Osteoblast (primary cell): ENCODE data around the gene AKAP12. TPM values are rescaled to one million over a fixed set of nuclear protein-coding genes. Genes with fewer than 3 reads are reported as not detected.

Experiments
- DNase-seq: peaks from one replicate; pipeline ENCODE4 v3.0.0; 2011; ENCODE audit warnings: low spot score, mixed read lengths; ENCODE audit not compliant: insufficient read length; ENCODE audit errors: missing footprints
- H2AFZ ChIP-seq: 2 replicates; pipeline ENCODE4 v1.6.0; 2011; ENCODE audit warnings: mild to moderate bottlenecking, low read length
- H3K27ac ChIP-seq: 2 replicates; pipeline ENCODE4 v1.5.1; 2011; ENCODE audit warnings: mild to moderate bottlenecking, low read depth, low read length, moderate library complexity
- H3K27me3 ChIP-seq: 2 replicates; pipeline ENCODE4 v1.6.0; 2012; ENCODE audit warnings: mild to moderate bottlenecking, control low read depth, inconsistent platforms, low read length, moderate library complexity; ENCODE audit not compliant: insufficient read depth
- H3K36me3 ChIP-seq: 2 replicates; pipeline ENCODE4 v1.5.1; 2011; ENCODE audit warnings: mild to moderate bottlenecking, low read length, control low read depth, moderate library complexity; ENCODE audit not compliant: insufficient read depth
- H3K4me1 ChIP-seq: 2 replicates; pipeline ENCODE4 v1.5.1; 2011; ENCODE audit warnings: mild to moderate bottlenecking, low read length, control low read depth, moderate library complexity; ENCODE audit not compliant: insufficient read depth
- H3K4me2 ChIP-seq: 2 replicates; pipeline ENCODE4 v1.6.0; 2011; ENCODE audit warnings: mild to moderate bottlenecking, low read length; ENCODE audit not compliant: insufficient read depth
- H3K4me3 ChIP-seq: fragments of 200-600 bp; sonication (generic); 3 replicates; pipeline ENCODE4 v1.5.1; 2012; ENCODE audit warnings: mild to moderate bottlenecking, low read length, inconsistent platforms; ENCODE audit not compliant: insufficient read depth
- H3K79me2 ChIP-seq: 2 replicates; pipeline ENCODE4 v1.6.0; 2012; ENCODE audit warnings: mild to moderate bottlenecking, low read length, control low read depth, inconsistent platforms; ENCODE audit not compliant: insufficient read depth
- H3K9me3 ChIP-seq: 2 replicates; pipeline ENCODE4 v1.5.1; 2011; ENCODE audit warnings: low read depth, low read length, control low read depth
- H4K20me1 ChIP-seq: 2 replicates; pipeline ENCODE4 v1.6.0; 2012; ENCODE audit warnings: mild to moderate bottlenecking, low read length, control low read depth; ENCODE audit not compliant: insufficient read depth
- CTCF ChIP-seq: IDR thresholded peaks from 2 replicates; pipeline ENCODE4 v1.5.1; 2011; ENCODE audit warnings: mild to moderate bottlenecking, low read depth, low read length, moderate library complexity; ENCODE audit errors: extremely low read depth
- total RNA-seq: library from RNA; depleted of rRNA; stranded (reverse); fragments of >200 nt; gene quantifications from 2 replicates; pipeline ENCODE4 v1.2.3, GENCODE V29; 2012

AKAP12 gene
- total RNA-seq, 1 donor = 67.3 TPM

- no peak for TF ChIP-seq CTCF
These were observed 10.1 kb upstream of the AKAP12 start for GRCh38 chr6:151229401-151230276.

GRCh38 chr6:151230277-151230577 lies 9.5 kb upstream of the AKAP12 start:
- H3K4me2 ChIP-seq = no peak overlapping the region
- TF ChIP-seq CTCF = no peak
- H3K27me3 ChIP-seq = no peaks in the 10 kb centered on the region
- no peaks in the 10 kb centered on the region for H3K36me3 ChIP-seq
- H3K4me3 ChIP-seq = no peak overlapping the region
- no peak overlapping the region for H2AFZ ChIP-seq
- H3K79me2 ChIP-seq = no peaks in the 10 kb centered on the region
- H3K27ac ChIP-seq = no peak overlapping the region
- H3K4me1 ChIP-seq = no peaks in the 10 kb centered on the region
- no peak for DNase-seq
- H3K9me3 ChIP-seq = no peaks in the 10 kb centered on the region
- no peaks in the 10 kb centered on the region for H4K20me1 ChIP-seq

More at GRCh38 chr6:151229401-151230276, 10.1 kb upstream of the AKAP12 start:
- H3K36me3 ChIP-seq = no peaks in the 10 kb centered on the region
- no peaks in the 10 kb centered on the region for H3K9me3 ChIP-seq
- no peaks in the 10 kb centered on the region for H4K20me1 ChIP-seq
- no peaks in the 10 kb centered on the region for H3K4me1 ChIP-seq
- no peak overlapping the region for H3K27ac ChIP-seq
- no peaks in the 10 kb centered on the region for H3K79me2 ChIP-seq
- no peak overlapping the region for H3K4me2 ChIP-seq
- no peak overlapping the region for H2AFZ ChIP-seq
- H3K27me3 ChIP-seq = no peaks in the 10 kb centered on the region
- no peak overlapping the region for H3K4me3 ChIP-seq
- DNase-seq = no peak

GRCh38 chr6:151232899-151233298 lies 6.9 kb upstream of the AKAP12 start:
- no peaks in the 10 kb centered on the region for H3K9me3 ChIP-seq
- no peaks in the 10 kb centered on the region for H3K27me3 ChIP-seq
- no peak overlapping the region for H3K4me2 ChIP-seq
- TF ChIP-seq CTCF = no peak
- H3K4me1 ChIP-seq = no peaks in the 10 kb centered on the region
- H3K4me3 ChIP-seq = no peak overlapping the region
- DNase-seq = no peak
- no peak overlapping the region for H2AFZ ChIP-seq
- H3K27ac ChIP-seq = no peak overlapping the region
- no peaks in the 10 kb centered on the region for H3K36me3 ChIP-seq
- H4K20me1 ChIP-seq = no peaks in the 10 kb centered on the region
- H3K79me2 ChIP-seq = no peaks in the 10 kb centered on the region

GRCh38 chr6:151233731-151234130 lies 6.0 kb upstream of the AKAP12 start:
- no peaks in the 10 kb centered on the region for H4K20me1 ChIP-seq

More at GRCh38 chr6:151233731-151234130, 6.0 kb upstream of the AKAP12 start:
- no peaks in the 10 kb centered on the region for H3K27me3 ChIP-seq
- H3K27ac ChIP-seq = no peak overlapping the region
- no peak for DNase-seq
- no peaks in the 10 kb centered on the region for H3K4me1 ChIP-seq
- TF ChIP-seq CTCF = no peak
- no peaks in the 10 kb centered on the region for H3K36me3 ChIP-seq
- H3K79me2 ChIP-seq = no peaks in the 10 kb centered on the region
- no peaks in the 10 kb centered on the region for H3K9me3 ChIP-seq
- H3K4me2 ChIP-seq = no peak overlapping the region
- no peak overlapping the region for H3K4me3 ChIP-seq
- no peak overlapping the region for H2AFZ ChIP-seq
